NCI-H1105 (cell line): ENCODE results near the gene TSPAN17.
"Not testable (repeated sequence)": the region's sequence is repeated elsewhere in the genome, so short reads cannot be mapped to it uniquely, and the experiment has no call there.

Source experiments
- DNase-seq: peaks from one replicate; lab custom pipeline; 2025; lab: John Stamatoyannopoulos, UW

Gene TSPAN17

GRCh38 chr5:176647030-176647842, at the start of gene TSPAN17:
TSS of gene TSPAN17 (plus strand) at chr5:176647484. CDS start at chr5:176647616, 132 bp downstream.
- DNase-seq = peak; percentile 94

- not testable (repeated sequence) for DNase-seq
These were observed 47.4 kb upstream of the TSPAN17 start for GRCh38 chr5:176599749-176600430.

DNA sequence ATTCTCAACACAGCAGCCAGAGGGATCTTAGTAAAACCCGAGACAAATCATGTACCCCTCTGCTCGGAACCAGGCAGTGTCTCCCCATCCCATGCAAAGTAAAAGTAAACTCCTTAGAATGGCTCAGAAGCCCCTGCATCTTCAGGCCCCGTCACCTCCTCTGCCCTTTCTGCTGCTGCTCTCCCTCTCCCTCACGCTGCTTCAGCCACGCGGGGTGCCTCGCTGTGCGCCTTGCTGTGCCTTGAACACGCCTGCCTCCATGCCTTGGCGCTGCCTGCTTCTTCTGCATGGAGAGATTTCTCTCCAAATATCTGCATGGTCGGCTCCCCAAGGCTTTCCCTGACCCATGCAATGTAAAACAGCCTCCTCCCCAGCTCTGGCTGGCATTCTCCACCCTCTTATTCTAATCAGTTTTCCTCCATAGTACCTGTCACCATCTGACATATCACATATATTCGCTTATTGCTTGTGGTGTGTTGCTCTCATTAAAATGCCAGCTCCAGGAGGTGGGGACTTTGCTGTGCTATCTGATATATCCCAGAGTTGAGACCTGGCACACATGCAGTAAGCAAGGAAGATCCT, 45.3 kb upstream of the TSPAN17 start:
- DNase-seq = no peak

- no peak for DNase-seq
These were observed 44.2 kb upstream of the TSPAN17 start for GRCh38 chr5:176603091-176603490.

- no peak for DNase-seq
These were observed 41.3 kb upstream of the TSPAN17 start for GRCh38 chr5:176606032-176606431.

- no peak for DNase-seq
These were observed 40.4 kb upstream of the TSPAN17 start for GRCh38 chr5:176606875-176607274.

GRCh38 chr5:176608142-176608705, 39.1 kb upstream of the TSPAN17 start:
- no peak for DNase-seq

GRCh38 chr5:176608937-176609723, 38.2 kb upstream of the TSPAN17 start:
- no peak for DNase-seq

GRCh38 chr5:176609724-176610434, 37.4 kb upstream of the TSPAN17 start, which contains the start of gene GPRIN1:
TSS of gene GPRIN1 (minus strand) at chr5:176610156. CDS start at chr5:176599834, 10,322 bp downstream.
- DNase-seq = peak; percentile 68

DNA sequence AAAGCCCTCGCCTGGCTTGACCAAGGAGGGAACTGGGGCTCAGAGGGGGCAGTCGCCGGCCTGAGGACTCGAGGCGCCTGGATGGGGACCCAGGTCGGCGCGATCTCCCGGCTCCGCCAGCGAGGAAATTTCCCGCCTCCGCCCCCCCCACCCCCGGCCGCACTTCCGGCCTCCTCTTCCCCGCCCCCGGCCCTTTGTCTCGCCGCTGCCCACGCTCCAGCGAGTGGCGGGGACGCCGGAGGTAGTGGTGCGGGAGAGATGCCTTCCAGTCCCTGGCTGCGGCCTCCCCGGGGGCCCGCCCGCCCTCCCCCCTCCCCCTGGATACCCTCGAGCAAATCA, 36.9 kb upstream of the TSPAN17 start:
- no peak for DNase-seq

GRCh38 chr5:176611435-176611834, 35.8 kb upstream of the TSPAN17 start:
- DNase-seq = no peak

DNA sequence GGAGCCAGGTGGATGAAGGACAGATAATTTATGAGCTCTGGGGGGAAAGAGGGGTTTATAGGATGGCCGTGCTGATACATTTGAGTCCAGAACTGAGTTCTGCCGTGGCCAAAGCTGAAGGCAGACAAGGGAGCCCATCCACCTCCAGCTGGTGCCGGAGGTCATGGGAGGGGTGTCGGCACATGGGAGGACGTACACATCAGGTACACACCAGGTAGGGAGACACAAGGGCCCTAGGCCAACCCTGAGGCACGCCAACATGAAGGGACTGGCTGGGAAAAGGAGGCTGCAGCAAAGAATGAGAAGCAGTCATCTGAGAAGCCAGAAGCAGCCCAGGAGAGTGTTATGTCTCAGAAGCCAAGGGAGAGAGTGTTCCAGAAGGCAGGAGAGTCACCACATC, 35.3 kb upstream of the TSPAN17 start:
- DNase-seq = no peak

- no peak for DNase-seq
These were observed 34.4 kb upstream of the TSPAN17 start for GRCh38 chr5:176612855-176613254.

- no peak for DNase-seq
These were observed 32.3 kb upstream of the TSPAN17 start for GRCh38 chr5:176614805-176615478.

DNA sequence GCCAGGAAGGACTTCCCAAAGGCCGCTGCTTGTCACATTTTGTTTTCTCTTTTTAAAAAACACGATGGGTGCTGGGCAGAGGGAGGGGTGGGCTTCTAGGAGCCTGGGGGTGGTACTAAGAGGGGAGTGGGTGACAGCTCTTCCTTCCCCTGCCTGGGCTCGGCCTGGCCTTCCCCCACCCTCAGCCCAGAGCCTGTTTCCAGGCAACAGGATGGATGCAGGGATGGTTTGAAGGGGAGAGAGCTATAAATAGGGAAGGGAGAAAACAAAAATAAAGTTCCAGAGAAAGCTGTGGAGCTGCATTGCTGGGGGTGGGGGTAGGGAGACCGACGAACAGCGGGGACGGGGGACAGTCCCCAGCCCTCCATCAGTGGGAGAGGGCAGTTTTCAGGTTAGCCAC, 30.8 kb upstream of the TSPAN17 start:
- DNase-seq = no peak

GRCh38 chr5:176618783-176619182, 28.5 kb upstream of the TSPAN17 start:
- no peak for DNase-seq

- no peak for DNase-seq
These were observed 28.1 kb upstream of the TSPAN17 start for GRCh38 chr5:176619203-176619568.

DNA sequence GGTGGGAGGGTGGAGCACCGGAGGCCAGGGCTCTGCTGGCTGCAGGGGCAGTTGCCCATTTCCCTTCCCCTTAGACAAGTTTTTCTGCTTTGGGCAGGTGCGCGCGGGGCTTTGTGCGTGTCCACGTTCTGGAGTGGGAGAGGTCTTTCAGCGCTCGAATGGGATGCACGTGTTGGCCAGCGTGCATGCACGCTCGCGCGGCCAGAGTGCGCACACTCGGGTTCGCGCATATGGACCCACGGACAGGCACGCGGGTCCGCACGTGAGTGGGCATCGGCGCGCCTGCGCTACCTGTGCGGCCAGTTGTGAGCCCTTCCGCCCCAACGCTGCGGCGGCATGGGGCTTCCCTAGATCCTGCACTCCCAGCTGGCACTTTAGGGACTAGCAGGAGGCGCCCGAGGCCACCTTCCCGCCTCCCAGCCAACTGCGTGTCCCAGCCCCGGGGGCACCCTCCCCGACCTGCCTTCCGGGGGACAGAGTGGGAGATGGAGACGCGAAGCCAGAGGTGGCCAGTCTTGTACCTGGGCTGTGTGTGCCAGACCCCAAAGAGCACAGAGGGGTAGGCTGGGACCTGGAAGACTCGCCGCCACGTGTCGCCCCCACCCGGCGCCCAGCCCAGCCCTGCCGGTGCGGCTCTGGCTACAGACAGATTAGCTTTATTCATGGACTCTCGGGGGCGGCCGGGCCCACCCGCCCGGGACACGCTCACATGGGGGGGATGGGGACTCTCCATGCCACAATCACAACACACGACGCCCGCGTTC, 27.5 kb upstream of the TSPAN17 start:
- DNase-seq = no peak

- DNase-seq = no peak
These were observed 26.8 kb upstream of the TSPAN17 start for GRCh38 chr5:176620333-176620981.
